ENCODE data around the gene COL9A1. TPM values are rescaled to one million over a fixed set of nuclear protein-coding genes. Genes with fewer than 3 reads are reported as not detected.

The COL9A1 gene
- total RNA-seq, 1 experiment from 2014 or later = not detected

DNA sequence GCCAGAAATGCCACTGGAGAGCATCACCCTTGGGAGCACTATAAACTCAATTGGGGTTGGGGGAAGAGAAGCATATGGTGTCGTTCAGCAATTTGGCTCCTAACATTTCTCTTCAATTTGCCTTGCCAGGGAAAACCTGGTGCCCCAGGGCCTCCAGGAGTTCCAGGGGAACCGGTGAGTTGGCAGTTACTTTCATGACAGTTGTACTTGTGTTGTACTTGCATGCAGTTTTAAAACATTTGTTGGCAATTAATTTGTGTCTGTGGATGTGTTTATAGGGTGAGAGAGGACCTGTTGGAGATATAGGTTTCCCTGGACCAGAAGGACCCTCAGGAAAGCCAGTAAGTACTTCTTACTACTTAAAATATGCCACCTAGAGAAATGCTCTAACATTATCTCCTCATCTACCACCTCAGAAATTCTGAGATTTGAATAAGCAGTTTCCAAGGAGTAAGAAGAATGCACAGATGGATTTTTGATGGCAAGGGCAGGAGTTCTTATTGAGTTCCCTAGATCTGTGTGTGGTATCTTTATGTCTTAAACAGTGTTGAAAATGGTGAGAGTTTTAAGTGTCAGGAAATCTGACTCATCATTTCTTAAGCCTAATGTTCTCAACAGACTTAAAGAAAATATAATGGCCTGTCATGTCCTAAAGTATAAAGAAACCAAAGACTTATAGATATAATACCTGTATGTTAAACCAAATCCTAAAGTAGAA, 122.5 kb downstream of the COL9A1 start:
- in situ Hi-C loops (cut with HindIII; ENCODE audit: low pct_unique_long_range_greater_than_20kb, low sequenced_read_pairs) = no loop called here
- Histone ChIP-seq H3K4me1 (ENCODE audit: control insufficient read depth, insufficient read depth, low read length) (no peaks in the 10 kb centered on the region), H3K27me3 (ENCODE audit: control insufficient read depth, insufficient read depth, low read length) (no peaks in the 10 kb centered on the region), H3K4me3 (ENCODE audit: low read depth in 2 of 2, low read length in 2 of 2) (no peak overlapping the region), H3K9me3 (ENCODE audit: control insufficient read depth, insufficient read depth, low read depth, low read length) (no peaks in the 10 kb centered on the region), H3K27ac (ENCODE audit: low read length) (no peak overlapping the region), H3K36me3 (ENCODE audit: control insufficient read depth, insufficient read depth, low read length) (no peaks in the 10 kb centered on the region)
- intact Hi-C loops (cut with micrococcal nuclease; ENCODE audit: unreplicated experiment) = no loop called here
- ChIA-PET POLR2A (no interaction called here), CTCF (no interaction called here)
- TF ChIP-seq, protein P1, sequence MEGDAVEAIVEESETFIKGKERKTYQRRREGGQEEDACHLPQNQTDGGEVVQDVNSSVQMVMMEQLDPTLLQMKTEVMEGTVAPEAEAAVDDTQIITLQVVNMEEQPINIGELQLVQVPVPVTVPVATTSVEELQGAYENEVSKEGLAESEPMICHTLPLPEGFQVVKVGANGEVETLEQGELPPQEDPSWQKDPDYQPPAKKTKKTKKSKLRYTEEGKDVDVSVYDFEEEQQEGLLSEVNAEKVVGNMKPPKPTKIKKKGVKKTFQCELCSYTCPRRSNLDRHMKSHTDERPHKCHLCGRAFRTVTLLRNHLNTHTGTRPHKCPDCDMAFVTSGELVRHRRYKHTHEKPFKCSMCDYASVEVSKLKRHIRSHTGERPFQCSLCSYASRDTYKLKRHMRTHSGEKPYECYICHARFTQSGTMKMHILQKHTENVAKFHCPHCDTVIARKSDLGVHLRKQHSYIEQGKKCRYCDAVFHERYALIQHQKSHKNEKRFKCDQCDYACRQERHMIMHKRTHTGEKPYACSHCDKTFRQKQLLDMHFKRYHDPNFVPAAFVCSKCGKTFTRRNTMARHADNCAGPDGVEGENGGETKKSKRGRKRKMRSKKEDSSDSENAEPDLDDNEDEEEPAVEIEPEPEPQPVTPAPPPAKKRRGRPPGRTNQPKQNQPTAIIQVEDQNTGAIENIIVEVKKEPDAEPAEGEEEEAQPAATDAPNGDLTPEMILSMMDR (IDR thresholded peaks at IDR 0.05) = no peak
- TF ChIP-seq TCF7L2 (IDR thresholded peaks at IDR 0.05; ENCODE audit: low read depth, low read length) (no peak), POLR2AphosphoS5 (IDR thresholded peaks at IDR 0.05; ENCODE audit: low read depth, low read length) (no peak), SIN3A (IDR thresholded peaks at IDR 0.05; ENCODE audit: borderline replicate concordance, insufficient read depth, low read depth, low read length) (no peak)
- TF ChIP-seq, protein P2, sequence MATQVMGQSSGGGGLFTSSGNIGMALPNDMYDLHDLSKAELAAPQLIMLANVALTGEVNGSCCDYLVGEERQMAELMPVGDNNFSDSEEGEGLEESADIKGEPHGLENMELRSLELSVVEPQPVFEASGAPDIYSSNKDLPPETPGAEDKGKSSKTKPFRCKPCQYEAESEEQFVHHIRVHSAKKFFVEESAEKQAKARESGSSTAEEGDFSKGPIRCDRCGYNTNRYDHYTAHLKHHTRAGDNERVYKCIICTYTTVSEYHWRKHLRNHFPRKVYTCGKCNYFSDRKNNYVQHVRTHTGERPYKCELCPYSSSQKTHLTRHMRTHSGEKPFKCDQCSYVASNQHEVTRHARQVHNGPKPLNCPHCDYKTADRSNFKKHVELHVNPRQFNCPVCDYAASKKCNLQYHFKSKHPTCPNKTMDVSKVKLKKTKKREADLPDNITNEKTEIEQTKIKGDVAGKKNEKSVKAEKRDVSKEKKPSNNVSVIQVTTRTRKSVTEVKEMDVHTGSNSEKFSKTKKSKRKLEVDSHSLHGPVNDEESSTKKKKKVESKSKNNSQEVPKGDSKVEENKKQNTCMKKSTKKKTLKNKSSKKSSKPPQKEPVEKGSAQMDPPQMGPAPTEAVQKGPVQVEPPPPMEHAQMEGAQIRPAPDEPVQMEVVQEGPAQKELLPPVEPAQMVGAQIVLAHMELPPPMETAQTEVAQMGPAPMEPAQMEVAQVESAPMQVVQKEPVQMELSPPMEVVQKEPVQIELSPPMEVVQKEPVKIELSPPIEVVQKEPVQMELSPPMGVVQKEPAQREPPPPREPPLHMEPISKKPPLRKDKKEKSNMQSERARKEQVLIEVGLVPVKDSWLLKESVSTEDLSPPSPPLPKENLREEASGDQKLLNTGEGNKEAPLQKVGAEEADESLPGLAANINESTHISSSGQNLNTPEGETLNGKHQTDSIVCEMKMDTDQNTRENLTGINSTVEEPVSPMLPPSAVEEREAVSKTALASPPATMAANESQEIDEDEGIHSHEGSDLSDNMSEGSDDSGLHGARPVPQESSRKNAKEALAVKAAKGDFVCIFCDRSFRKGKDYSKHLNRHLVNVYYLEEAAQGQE (IDR thresholded peaks at IDR 0.05; ENCODE audit: insufficient read depth in 1 of 2, low read depth in 2 of 2, low read length in 1 of 2) = no peak
- DNase-seq (ENCODE audit: low read depth, low spot score) (no peak), ATAC-seq (no peak)
- no TSS peak for BruUV-seq (replicated peaks)

DNA sequence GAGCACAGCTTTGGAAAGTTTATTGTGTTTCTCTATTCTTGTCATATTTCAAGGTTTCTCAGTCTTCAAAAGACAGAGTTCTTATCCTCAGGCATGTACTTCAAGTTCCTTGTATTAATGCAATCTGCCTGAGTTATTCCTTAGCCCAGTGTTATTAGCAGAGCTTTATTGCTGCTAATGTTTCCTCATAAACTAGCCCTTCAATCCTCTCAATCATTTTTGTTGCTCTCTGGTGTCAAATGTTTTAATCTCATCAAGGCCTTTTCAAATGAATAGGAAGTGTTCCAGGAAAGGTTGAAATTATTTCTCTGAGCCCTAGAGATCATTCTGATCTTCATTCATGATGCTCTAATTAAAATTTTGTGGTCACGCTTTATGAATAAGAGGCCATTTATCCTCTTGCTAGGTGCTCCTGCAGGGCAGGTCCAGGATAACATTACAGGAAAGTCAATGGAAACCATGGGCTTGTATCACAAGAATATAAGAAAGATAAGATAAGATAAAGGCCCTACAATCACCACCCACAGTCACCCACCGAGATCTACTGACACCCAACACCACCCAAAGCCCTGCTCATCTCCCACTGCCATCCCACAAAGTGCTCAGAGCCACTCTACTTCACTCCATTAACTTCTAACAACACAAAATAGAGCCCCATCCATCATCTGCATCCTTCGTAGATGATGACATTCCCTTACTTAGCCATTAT, 125.9 kb downstream of the COL9A1 start:
- intact Hi-C loops (cut with micrococcal nuclease; ENCODE audit: unreplicated experiment) = no loop called here
- H3K36me3 ChIP-seq (ENCODE audit: control insufficient read depth, insufficient read depth, low read length) = no peaks in the 10 kb centered on the region
- DNase-seq (ENCODE audit: low read depth, low spot score) (no peak), ATAC-seq (no peak)
- no peaks in the 10 kb centered on the region for H3K4me1 ChIP-seq (ENCODE audit: control insufficient read depth, insufficient read depth, low read length)
- TF ChIP-seq TCF7L2 (IDR thresholded peaks at IDR 0.05; ENCODE audit: low read depth, low read length) = no peak
- TF ChIP-seq POLR2AphosphoS5 (IDR thresholded peaks at IDR 0.05; ENCODE audit: low read depth, low read length) = no peak
- TF ChIP-seq, protein P2 (IDR thresholded peaks at IDR 0.05; ENCODE audit: insufficient read depth in 1 of 2, low read depth in 2 of 2, low read length in 1 of 2) = no peak
- TF ChIP-seq, protein P1 (IDR thresholded peaks at IDR 0.05) = no peak
- TF ChIP-seq SIN3A (IDR thresholded peaks at IDR 0.05; ENCODE audit: borderline replicate concordance, insufficient read depth, low read depth, low read length) = no peak
- BruUV-seq (replicated peaks) = no TSS peak
- no peaks in the 10 kb centered on the region for H3K27me3 ChIP-seq (ENCODE audit: control insufficient read depth, insufficient read depth, low read length)
- CTCF ChIA-PET = no interaction called here
- in situ Hi-C loops (cut with HindIII; ENCODE audit: low pct_unique_long_range_greater_than_20kb, low sequenced_read_pairs) = no loop called here
- POLR2A ChIA-PET = no interaction called here
- H3K9me3 ChIP-seq (ENCODE audit: control insufficient read depth, insufficient read depth, low read depth, low read length) = no peaks in the 10 kb centered on the region
- no peak overlapping the region for H3K27ac ChIP-seq (ENCODE audit: low read length)
- H3K4me3 ChIP-seq (ENCODE audit: low read depth in 2 of 2, low read length in 2 of 2) = no peak overlapping the region
